HL-60 (cell line): ENCODE results near the gene DRC3.

Experiments used
- DNase-seq, 2 experiments: peaks; one replicate each; pipeline ENCODE4 v3.0.0-alpha.2; 2010 to 2020; ENCODE audit warnings: low read depth in 1 of 2, low spot score in 1 of 2
- H3K27ac ChIP-seq: fragments of 250-450 bp; sonication (Bioruptor Pico); replicated peaks from 2 replicates; pipeline ENCODE4 v1.5.1; 2020; ENCODE audit warnings: mild to moderate bottlenecking, moderate library complexity
- H3K27me3 ChIP-seq: fragments of 250-450 bp; sonication (Bioruptor Pico); 2 replicates; pipeline ENCODE4 v1.5.1; 2021; ENCODE audit warnings: mild to moderate bottlenecking, moderate library complexity; ENCODE audit not compliant: insufficient read depth, poor library complexity, severe bottlenecking
- H3K4me3 ChIP-seq: replicated peaks from 2 replicates; pipeline ENCODE4 v1.5.1; 2011; ENCODE audit warnings: mild to moderate bottlenecking, control low read depth, low read length; ENCODE audit not compliant: insufficient read depth
- GABPA ChIP-seq: IDR thresholded peaks from 2 replicates; pipeline ENCODE4 v1.6.1; 2012; ENCODE audit warnings: low read depth
- POLR2AphosphoS5 ChIP-seq: IDR thresholded peaks from 2 replicates; pipeline ENCODE4 v1.6.1; 2012; ENCODE audit warnings: low read depth
- SPI1 ChIP-seq: IDR thresholded peaks from 2 replicates; pipeline ENCODE4 v1.6.1; 2012; ENCODE audit warnings: low read depth, mild to moderate bottlenecking, borderline replicate concordance
- TF ChIP-seq, protein P1 (sequence below): IDR thresholded peaks from one replicate; pipeline ENCODE4 v1.5.1; 2011; ENCODE audit warnings: low read length, control low read depth, inconsistent platforms; ENCODE audit not compliant: insufficient read depth
- TF ChIP-seq, protein P2 (sequence below): IDR thresholded peaks from 2 replicates; pipeline ENCODE4 v1.6.1; 2012; ENCODE audit warnings: low read depth; ENCODE audit not compliant: insufficient replicate concordance

The DRC3 gene

DNA sequence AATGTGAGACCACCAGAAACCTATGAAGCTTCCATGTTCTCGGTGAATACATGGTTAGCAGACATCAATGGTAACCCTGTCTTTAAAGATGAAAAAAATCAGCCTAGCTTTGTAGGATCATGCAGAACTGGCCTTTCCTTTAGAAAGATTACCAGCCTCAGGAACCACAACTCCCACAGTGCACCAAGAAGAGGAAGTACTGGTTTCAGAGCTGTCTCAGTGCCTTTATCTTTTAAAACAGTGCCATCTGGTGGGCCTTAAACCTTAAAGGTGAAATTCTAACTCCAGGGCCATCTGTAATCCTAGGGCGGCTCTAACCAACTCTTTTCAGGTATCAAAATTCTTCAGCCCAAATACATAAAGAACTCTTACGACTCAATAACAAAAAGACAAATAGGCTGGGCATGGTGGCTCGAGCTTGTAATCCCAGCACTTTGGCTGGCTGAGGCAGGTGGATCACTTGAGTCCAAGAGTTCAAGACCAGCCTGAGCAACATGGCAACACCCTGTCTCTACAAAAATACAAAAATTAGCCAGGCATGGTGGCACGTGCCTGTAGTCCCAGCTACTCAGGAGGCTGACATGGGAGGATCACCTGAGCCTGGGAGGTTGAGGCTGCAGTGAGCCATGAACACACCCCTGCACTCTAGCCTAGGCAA lies 60.9 kb downstream of the DRC3 start:
- TF ChIP-seq, protein P1, sequence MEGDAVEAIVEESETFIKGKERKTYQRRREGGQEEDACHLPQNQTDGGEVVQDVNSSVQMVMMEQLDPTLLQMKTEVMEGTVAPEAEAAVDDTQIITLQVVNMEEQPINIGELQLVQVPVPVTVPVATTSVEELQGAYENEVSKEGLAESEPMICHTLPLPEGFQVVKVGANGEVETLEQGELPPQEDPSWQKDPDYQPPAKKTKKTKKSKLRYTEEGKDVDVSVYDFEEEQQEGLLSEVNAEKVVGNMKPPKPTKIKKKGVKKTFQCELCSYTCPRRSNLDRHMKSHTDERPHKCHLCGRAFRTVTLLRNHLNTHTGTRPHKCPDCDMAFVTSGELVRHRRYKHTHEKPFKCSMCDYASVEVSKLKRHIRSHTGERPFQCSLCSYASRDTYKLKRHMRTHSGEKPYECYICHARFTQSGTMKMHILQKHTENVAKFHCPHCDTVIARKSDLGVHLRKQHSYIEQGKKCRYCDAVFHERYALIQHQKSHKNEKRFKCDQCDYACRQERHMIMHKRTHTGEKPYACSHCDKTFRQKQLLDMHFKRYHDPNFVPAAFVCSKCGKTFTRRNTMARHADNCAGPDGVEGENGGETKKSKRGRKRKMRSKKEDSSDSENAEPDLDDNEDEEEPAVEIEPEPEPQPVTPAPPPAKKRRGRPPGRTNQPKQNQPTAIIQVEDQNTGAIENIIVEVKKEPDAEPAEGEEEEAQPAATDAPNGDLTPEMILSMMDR = no peak
- TF ChIP-seq SPI1 = peak; percentile 35; the same call in 1 of the 2 replicates
- TF ChIP-seq GABPA = 0 out of 2 replicates have a peak, but pooled peaks have one; percentile 12

DNA sequence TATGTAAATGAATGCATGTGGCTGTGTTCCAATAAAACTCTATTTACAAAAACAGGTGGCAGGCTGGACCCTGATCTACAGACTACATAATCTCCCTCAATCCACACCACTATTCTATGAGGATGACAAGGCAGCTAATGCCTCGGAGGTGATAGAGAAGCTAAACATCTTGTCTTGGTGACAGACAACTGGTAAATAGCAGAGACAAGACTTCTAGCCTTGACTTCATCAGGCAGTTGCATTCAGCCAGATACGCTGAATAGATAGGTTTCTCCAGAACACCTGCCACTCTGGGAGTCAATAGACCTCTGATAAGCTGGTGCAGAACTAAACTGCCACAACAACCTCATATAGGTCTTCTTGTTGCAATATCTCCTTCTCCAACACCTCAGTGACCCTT lies 63.0 kb downstream of the DRC3 start:
- TF ChIP-seq, protein P2, sequence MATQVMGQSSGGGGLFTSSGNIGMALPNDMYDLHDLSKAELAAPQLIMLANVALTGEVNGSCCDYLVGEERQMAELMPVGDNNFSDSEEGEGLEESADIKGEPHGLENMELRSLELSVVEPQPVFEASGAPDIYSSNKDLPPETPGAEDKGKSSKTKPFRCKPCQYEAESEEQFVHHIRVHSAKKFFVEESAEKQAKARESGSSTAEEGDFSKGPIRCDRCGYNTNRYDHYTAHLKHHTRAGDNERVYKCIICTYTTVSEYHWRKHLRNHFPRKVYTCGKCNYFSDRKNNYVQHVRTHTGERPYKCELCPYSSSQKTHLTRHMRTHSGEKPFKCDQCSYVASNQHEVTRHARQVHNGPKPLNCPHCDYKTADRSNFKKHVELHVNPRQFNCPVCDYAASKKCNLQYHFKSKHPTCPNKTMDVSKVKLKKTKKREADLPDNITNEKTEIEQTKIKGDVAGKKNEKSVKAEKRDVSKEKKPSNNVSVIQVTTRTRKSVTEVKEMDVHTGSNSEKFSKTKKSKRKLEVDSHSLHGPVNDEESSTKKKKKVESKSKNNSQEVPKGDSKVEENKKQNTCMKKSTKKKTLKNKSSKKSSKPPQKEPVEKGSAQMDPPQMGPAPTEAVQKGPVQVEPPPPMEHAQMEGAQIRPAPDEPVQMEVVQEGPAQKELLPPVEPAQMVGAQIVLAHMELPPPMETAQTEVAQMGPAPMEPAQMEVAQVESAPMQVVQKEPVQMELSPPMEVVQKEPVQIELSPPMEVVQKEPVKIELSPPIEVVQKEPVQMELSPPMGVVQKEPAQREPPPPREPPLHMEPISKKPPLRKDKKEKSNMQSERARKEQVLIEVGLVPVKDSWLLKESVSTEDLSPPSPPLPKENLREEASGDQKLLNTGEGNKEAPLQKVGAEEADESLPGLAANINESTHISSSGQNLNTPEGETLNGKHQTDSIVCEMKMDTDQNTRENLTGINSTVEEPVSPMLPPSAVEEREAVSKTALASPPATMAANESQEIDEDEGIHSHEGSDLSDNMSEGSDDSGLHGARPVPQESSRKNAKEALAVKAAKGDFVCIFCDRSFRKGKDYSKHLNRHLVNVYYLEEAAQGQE = no peak
- TF ChIP-seq SPI1 = no peak
- TF ChIP-seq GABPA = no peak
- no peak for TF ChIP-seq POLR2AphosphoS5
- TF ChIP-seq, protein P1 = no peak
- Histone ChIP-seq H3K27me3 (no peaks in the 10 kb centered on the region), H3K27ac (no peak overlapping the region), H3K4me3 (no peak overlapping the region)
- no peak for DNase-seq

More for the DNA sequence above, 60.9 kb downstream of the DRC3 start:
- DNase-seq = peak; percentile 33 to 57
- Histone ChIP-seq H3K27ac (no peak overlapping the region), H3K4me3 (no peak overlapping the region), H3K27me3 (no peaks in the 10 kb centered on the region)

DNA sequence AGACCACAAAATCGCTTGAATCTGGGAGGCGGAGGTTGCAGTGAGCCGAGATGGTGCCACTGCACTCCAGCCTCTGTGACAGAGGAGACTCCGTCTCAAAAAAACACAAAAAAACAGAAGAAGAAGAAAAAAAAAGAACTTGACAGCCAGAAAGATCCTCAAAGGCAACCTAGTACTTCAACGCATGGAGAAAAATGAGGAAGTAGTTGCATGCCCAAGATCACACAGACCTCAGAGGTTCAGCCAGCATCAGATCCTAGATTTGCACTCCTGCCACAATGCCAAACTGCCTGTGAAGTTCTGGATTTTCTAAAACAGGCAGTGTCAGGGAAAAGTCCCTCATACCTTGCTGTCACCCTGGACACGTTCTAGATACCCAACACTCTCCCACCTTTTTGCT lies 64.8 kb downstream of the DRC3 start:
- Histone ChIP-seq H3K4me3 (no peak overlapping the region), H3K27me3 (no peaks in the 10 kb centered on the region), H3K27ac (peak overlapping the region; percentile 36; the same call in 1 of the 2 replicates)
- DNase-seq = peak in 1 of 2 experiments; percentile 59
- peak; percentile 29; the same call in 1 of the 2 replicates for TF ChIP-seq SPI1
- TF ChIP-seq, protein P2 = no peak

DNA sequence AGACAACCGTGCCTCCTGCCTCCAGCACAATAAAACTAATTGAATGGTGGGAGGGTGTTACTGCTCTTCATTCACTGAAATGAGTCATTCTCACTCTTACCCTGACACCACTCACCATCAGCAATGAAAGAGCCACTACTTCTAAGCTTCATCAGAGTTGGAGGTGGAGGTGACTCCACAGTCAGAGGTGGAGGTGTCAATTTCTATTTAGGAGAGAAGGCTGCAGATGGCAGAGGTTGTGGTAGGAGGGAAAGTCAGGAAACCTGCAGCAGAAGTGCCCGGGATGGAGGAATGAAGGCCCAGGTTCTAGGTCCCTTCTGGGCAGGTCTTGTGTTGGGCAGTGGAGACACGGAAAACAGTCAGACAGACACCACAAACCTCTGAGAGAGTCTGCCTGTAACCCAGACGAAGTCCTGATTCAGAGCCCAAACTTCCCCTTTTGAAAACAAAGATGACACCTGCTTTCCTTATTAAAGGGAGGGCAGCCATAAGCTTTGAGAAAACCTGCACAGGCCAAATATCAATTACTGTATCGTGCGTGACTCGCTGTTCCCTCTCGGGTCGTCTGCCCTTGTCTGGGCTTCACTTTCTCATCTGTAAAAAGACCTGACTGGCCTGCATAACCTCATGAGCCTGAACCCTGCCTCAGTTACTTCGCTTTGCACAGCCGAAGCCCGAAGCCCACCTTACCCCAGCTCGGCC lies 65.6 kb downstream of the DRC3 start:
- peak in 1 of 2 experiments; percentile 58 for DNase-seq
- no peaks in the 10 kb centered on the region for H3K27me3 ChIP-seq
- H3K4me3 ChIP-seq = peak overlapping the region; percentile 83
- TF ChIP-seq GABPA (no peak), SPI1 (no peak), POLR2AphosphoS5 (no peak)
- TF ChIP-seq, protein P2 = no peak
- TF ChIP-seq, protein P1 = no peak
- H3K27ac ChIP-seq = peak overlapping the region; percentile 79
